ENCODE results near the gene RPP21.
"Not testable (repeated sequence)": the region's sequence is repeated elsewhere in the genome, so short reads cannot be mapped to it uniquely, and the experiment has no call there.

The RPP21 gene

DNA sequence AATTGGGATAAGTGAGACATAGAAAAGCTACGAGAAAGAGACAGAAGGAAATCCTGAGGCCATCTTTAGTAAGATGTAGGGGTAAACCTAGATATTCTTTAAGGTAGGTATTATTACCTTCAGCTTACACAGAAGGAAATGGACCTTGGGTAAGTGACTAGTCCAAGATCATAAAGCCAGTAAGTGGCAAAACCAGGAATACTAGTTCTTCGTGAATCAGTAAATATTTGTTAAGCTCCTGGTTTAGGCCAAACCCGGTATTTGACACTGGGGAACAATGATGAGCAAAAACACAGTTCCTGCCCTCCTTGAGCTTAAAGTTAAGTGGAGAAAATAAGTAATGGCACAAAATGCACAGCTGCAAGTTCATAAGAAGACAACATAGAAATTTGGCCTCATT, 13.0 kb upstream of the RPP21 start:
- DNase-seq = no peak

DNA sequence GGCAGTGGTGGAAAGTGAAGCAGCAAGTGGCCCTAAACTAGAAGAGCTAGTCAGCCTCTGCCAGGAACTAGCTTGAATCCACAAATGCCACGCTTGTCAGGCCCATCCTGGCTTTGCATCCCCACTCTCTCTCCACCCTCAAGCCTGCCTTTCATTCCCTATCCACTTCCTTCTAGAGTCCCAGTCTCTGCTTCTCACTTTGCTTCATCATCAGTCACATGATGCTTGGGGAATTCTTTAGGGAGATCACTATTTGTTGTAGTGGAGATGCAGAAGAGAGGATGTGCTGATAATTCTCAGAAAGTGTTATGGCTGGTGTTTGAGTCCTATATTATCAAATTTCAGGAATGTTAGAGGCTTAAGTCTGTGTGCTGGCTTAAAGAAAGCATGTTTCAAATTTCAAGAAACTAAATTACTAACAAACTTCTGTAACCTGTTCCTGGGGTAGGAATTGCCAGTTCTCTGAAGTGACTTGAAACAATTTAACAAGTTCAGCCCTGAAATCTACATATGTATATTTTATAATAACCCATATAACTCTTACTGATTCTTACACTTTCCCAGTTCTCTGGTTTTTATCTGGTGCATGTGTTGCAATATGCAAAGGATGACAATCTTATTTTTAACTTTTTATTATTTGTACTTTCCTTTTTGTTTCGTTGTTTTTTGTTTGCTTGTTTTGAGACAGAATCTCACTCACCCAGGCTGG, 10.7 kb upstream of the RPP21 start:
- DNase-seq = peak; percentile 42

DNA sequence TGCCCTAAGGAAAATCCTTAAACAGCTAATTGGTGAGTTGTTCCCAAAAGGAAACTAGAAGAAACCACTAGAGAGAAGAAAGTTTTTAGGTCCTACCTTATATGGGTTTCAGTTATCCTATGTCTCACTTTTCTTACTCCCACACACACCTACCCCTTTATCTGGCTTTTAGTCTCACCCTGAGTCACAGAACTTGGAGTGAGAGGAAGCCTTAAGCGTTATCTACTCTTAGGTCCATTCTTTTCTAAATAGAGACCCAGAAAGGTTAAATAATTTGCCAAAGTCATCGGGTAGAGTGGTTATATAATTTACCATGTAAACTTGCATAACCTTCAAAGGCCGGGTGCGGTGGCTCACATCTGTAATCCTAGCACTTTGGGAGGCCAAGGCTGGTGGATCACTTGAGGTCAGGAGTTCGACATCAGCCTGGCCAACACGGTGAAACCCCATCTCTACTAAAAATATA, 4.3 kb upstream of the RPP21 start:
- DNase-seq = no peak

DNA sequence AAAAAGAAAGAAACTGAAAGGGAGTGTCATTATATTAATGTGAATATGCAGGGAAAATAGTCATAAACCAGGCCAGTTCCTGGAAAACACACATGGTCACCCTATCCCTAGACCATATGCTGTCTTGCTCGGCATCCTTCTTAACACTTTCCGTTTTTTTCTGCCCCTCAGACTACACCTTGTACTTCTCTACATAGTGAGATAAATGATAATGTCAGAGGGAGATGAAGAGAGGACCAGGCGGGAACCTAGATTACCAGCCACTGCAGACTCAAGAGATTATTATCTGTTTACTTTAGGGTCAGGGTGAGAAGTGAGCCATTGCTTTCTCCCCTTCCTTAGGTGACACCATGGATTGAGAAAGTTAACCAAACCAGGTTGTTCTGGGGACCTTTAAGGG, 3.7 kb upstream of the RPP21 start:
- no peak for DNase-seq

DNA sequence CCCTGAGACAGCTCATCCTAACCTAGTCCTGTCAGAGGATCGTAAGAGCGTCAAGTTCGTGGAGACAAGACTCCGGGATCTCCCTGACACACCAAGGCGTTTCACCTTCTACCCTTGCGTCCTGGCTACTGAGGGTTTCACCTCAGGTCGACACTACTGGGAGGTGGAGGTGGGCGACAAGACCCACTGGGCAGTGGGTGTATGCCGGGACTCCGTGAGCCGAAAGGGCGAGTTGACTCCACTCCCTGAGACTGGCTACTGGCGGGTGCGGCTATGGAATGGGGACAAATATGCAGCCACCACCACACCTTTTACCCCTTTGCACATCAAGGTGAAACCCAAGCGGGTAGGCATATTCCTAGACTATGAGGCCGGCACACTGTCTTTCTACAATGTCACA, 3.2 kb upstream of the RPP21 start:
- no peak for DNase-seq

DNA sequence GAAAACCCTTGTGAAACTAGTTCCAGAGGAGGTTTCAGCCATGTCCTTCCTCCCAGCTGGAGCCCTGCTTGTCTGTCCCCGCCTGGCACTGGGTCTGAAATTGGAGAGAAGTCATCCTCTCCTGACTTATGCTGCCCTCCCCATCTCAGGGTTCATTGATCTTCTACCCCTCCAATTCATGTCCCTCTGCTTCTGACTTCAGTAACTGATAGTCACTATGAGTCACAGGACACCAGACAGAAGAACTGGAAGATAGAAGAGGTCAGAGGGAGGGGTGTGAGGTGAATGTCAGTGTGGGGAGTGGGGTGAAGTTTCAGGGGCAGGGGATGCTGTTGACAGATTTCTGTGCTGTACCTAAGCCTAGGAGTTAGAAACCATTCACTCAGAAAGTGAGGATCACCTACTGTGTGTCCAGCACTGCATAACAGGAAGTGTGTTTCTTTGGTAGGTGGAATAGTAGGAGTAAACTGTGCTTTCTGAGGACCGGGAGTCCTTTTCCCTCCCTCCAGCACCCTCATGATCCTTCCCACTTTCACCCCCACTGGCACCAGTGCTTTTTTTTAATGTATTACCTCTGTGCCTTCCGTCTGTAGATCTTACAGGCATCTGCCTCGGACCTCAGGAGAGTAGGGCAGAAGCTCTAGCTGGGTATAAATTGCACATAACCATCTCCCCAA, 627 bp upstream of the RPP21 start:
- DNase-seq = no peak

DNA sequence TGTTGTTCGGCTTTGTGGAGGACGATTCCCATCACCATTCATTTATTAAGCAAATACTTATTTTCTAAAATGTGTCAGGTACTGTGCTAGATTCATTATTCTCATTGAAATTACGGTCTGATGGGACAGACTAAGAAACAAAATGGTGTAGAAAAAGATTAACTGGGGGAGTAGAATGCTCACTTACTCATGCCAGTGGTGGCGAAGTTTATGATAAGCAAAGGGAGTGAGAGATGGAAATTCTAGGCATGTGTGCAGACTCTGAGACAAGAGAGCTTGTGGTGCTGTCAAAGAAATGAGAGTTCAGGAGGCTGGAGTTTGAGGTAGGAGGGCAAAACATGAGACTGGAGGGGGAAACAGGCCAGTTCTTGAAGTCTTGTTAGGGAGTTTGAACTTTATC, 896 bp downstream of the RPP21 start:
- DNase-seq = no peak

DNA sequence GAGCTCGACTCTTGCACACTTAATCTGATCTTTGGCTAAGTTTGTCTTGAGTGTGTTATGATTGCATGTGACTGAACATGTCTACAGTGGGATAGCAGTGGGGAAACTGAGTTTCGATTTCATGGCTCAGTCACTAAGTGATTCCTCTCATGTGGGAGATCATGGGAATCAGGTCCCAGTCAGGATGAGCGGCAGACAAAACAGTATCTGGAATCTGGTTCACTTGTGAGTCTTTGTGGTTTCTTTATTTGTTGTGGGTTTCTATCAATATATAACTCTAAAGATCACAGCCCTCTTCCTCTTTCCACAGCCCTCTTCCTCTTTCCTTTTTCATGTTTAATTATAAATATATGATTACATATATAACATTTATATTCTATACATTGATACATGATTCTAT, 4.0 kb downstream of the RPP21 start:
- peak; percentile 10 for DNase-seq

DNA sequence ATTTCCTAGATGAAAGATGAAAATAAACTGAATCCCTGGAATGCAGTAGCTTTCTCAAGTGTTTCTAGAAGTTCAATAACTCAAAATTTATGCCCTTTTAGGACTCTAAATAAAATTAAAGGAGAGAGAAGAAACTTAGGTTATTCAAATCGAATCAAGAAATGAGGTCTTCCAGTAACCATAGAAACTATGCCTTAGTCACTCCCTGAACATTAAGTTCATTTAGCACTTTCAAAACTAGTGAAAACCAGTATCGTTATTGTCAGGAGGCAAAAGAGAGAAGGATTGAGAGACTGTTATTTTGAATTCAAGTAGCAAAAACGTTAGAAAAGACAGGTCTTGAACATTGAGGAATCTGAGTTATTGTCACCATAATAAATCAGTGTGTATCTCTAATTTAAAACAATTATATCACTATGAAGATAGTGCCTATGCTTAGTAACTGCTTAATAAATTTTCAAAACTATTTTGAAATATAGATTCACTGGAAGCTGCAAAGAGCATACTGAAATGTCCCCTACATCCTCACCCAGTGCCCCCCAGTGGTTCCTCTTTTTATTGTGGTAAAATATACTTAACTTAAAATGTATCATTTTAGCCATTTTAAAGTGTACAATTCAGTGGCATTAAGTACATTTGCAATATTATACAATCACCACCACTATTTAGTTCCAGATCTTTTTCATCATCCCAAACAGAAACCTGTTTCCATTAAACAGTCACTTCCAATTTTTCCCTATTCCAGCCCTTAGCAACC, 4.6 kb downstream of the RPP21 start:
- no peak for DNase-seq

DNA sequence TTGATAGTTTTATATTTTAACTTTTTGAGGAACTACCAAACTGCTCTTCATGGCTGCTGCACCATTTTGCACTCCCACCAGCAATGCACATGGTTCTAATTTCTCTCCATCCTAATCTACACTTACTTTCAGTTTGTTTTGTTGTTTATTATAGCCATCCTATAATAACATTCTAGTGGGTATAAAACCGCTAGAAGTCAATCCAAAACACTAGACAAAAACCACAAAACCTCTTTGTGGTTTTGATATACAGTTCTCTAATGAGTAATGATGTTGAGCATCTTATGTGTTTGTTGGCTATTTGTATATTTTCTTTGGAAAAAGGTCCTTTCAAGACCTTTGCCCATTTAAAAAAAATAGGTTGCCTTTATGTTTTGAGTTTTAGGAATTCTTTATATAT, 5.6 kb downstream of the RPP21 start:
- DNase-seq = no peak

DNA sequence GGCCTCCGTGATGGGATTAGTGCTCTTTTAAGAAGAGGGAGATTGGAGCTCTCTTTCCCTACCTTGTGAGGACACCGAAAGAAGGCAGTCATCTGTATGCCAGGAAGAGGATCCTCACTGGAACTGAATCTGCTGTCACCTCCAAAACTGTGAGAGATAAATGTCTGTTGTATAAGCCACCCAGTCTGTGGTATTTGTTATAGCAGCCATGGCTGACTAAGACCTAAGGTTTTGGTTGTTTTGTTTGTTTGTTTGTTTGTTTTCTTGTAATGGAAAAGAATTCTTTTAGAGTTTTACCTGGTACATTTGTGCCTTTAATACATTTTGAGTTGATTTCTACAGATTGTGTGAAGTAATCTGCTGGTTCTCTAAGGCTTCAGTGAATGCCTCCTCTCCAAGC, 7.6 kb downstream of the RPP21 start:
- no peak for DNase-seq

DNA sequence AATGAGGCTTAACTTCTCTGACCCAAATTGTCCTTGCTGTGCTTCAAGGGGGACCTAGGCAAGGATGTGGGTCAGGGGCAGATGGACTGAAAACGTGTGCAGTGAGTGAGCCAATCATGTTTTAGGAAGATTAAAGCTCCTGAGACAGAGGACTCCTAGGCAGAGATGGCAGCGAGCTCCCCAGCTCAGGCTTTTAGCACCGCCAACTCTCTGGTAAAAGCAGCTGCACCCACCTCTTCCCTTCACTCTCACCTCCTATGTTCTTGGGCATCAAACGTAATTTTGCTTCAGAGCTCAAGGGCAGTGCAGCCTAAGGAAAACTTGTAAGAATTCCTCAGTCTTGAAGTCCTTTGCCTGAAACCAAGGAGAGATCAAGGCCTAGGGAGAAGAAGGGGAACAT, 10.3 kb downstream of the RPP21 start:
- DNase-seq = no peak

DNA sequence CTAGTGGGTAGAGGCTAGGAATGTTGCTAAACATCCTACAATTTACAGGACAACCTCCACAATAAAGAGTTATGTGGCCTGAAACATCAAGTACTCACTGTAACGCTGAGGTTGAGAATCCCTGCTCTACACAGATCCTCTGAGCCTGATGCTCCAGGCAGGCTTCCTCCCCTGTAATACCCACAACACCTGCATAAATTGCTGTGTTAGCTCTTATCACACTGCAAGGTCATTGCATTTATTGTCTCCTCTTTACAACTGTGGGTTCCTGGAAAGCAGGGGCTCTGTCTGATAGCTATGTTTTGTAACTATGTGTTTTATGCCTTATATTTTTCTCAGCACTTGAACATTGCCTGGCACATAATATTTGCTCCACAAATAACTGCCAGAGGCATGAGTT, 11.6 kb downstream of the RPP21 start:
- no peak for DNase-seq

DNA sequence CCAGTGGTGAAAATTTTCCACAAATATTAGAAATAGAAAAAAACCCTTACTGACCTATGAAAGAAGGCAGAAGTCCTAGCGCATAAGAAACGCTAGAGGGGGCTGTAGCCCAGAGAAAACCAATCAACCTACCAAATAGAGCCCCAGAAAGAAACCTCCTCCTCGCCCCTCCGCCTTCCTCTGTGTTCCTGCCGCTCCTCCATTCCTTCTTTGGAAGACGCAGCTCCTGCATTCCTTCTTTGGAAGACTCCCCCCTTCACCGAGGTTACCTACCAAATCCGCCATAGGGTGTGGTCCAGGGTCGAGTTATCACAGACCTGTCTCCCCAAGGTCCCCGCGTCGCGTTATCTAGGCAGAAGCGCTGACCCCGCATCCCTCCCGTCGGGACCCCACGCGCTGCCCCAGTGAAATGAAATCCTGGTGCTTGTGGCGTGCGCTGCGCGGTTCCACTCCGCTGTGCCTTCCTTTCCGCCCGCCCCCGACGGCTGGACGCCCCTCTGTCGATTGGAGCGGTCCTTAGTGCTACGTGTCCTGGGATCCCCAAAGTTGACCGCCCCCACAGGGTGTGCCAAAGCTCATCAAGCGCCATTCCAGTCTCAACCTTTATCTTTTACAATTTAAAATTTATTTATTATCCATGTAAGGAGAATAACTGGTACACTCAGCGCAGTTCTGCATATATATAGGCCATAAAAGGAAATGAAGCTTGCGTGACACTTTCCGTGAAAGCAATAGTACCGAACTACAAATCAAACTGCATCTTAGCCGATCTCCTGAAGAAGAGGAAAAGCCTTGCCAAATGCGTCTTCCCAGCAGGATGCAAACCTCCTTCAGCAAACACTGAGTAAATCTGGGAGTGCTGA, 13.0 kb downstream of the RPP21 start:
- peak; percentile 65 for DNase-seq

DNA sequence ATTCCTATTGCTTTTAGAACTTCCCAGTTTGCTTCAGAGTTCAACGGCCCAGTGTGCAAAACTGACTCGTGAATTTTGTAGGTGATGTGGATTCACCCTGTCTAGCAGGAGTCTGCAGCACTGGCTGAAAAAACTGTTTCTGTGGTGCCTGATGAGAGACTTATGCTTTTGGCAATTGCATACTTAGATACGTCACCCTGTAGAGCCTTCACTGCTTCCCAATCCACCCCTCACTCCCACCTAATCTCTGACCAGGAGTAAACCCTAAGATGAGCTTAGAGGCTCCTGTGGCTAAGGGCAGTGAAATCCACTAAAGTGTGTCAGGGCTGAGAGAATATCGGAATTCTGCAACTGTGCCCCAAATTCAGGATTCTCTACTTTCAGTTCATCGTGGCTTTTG, 14.3 kb downstream of the RPP21 start:
- no peak for DNase-seq

DNA sequence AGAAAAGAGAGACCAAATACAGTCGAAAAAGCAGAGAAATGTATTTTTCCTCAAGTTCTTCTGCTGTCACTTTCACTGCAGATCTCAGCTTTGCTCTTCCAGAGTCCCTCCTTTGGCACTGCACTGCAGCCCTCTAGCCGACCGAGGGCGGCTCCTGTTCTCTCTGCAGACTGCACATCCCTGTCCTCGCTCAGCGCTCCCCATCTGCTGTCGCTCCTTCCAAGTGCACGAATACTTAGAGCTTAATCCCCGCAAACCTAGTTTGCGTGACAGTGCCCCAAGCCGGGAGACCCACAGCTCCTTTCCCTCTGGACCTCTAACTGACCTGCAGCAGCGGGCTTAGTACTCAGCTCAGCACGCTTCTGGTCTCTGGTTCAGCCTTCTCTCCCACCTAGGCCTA, 15.2 kb downstream of the RPP21 start:
- DNase-seq = no peak

DNA sequence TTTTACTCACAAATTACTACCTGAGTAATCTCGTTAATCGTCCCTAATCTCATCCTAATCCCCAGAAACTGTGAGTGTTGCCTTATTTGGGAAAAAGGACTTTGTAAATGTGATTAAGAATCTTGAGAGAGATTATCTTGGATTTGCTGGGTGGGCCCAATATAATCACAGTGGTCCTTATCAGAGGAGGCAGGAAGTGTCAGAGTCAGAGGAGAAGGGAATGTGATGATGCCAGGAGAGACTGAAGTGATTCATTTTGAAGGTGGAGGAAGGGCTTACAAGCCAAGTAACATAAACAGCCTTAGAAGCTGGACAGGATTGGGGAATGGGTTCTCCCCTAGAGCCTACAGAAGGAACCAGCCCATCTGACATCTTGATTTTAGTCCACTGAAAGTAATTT, 16.7 kb downstream of the RPP21 start:
- no peak for DNase-seq

DNA sequence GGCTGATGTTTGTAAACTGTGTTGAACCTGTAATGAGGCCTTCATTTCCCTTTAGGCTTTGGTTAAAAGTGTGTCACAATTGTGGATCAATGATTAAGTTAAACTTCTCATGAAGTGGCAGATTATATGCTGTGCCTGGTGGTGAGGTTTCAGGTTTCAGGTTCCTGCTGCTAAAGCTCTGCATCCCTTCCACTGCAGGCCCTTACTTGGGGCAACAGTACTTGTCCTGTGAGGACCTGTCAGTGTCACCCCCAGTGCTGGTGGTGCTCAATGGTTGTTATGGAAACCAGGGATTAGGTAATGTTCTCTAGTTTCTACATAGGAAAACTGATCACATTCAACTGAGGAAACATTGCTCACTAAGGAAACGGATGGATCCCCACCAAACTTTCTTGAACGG, 18.5 kb downstream of the RPP21 start:
- no peak for DNase-seq

DNA sequence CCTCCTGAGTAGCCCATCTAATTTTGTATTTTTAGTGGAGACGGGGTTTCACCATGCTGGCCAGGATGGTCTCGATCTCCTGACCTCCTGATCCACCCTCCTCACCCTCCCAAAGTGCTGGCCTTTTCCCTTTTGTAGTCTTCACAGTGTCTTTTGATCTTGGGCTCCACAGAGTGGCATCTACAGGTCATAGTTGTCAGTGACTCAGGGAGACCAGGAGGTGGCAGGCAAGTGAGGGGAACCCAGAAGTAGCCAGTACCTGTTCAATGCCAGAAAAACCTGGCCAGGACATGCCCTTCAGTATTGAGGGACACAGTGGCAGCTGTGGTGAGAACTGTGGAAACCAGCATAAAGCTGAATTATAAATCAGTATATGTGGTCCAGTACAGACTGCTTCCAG, 19.6 kb downstream of the RPP21 start:
- no peak for DNase-seq

DNA sequence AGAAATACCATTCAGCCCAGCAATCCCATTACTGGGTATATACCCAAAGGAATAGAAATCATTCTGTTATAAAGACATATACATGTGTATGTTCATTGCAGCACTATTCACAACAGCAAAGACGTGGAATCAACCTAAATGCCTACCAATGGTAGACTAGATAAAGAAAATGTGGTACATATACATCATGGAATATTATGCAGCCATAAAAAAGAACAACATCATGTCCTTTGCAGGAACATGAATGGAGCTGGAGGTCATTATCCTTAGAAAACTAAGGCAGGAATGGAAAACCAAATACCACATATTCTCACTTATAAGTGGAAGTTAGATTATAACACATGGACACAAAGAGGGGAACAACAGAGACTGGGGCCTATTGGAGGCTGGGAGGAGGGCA, 24.3 kb downstream of the RPP21 start:
- DNase-seq = not testable (repeated sequence)

DNA sequence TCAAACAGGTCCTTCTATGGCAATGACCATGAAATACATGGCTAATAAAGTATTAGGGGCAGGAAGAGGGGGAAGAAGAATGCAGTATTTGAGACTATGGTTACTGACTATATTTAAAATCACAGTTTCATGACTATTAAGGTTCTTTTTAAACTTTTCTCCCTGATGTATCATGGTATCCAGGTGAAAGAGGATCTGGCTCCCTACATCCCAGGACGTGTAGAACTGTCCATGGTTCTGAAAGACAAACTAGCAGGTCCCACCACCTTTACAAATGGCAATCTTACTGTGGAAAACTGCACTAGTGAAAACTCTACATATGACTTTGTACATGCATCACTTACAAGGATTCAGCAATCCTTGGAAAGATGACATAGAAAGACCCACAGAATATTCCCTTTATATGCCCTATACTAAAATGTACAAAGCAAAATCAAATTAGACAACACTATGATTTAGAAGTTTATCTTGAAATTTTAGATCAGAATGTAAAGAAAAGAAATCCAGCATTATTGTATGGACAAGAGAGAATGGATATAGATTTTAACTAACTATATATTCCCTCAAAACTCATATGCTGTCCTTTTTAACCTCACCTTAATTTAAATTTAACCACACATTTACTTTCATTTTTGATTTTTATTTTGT, 33.5 kb downstream of the RPP21 start:
- DNase-seq = no peak

DNA sequence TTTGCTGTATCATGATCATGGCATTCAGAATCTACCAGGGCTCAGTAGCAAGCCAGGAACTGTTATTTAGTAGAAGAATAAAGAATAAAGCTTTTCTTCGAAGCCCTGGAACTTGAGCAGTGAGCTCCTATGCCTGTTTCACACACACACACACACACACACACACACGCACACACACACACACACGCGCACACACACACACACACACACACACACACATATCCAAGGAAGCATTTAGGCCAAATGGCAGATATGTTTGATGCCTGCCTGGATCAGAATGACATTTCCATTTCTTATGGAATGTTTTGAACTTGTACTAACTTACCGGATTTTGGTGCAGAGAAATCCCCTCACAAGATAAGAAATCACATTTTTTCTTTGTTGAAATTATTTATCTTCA, 35.5 kb downstream of the RPP21 start:
- DNase-seq = no peak

DNA sequence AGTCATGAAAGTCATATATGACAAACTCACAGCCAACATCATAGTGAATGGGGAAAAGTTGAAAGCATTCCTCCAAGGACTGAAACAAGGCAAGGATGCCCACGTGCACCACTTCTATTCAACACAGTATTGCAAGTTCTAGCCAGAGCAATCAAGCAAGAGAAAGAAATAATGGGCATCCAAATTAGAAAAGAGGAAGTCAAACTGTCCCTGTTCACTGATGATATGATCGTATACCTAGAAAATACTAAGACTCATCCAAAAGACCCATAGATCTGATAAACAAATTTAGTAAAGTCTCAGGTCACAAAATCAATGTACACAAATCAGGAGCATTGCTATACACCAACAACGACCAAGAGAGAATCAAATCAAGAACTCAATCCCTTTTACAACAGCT, 41.2 kb downstream of the RPP21 start:
- no peak for DNase-seq

Measured in suppressor macrophage treated with lipopolysaccharide for 4 hours (primary cell).